GM18858 (cell line): ENCODE results near the gene ST8SIA6.
"Not testable (repeated sequence)": the region's sequence is repeated elsewhere in the genome, so short reads cannot be mapped to it uniquely, and the experiment has no call there.

Experiments
- ATAC-seq: cut with Tn5 transposase; IDR thresholded peaks from one replicate; pipeline ENCODE4 v1.9.1; 2021; ENCODE audit not compliant: unreplicated experiment

The ST8SIA6 gene

DNA sequence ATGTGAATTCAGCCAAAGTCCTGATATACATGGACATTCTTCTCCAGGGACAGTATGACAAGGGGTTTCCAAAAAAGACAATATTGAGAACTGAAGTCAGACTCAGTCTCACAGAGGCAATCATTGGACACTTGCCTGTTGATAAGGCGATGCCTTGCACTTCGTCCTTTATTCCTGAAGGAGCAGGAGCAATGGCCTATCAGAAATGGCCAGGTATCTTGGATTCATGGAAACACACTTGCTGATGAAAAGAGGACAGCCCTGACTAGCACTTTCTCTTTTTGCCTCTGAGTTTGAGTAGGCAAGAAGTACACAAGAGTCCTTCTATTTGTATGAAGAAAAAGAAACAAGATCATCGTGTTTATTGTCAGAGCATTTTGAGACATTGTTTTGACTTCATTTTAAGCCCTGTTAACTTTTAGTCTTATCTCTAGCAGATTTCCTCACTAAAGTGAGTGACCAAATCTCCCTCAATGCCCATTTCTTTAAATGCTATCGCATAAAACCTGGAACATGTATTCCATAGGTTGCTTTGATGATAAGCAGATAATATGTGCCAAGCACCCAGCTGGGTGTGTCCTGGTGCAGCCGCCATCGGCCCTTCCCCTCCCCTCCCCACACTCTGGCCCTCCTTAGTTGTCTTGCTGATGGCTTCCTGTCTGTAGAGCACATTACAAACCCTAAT is 26.6 kb downstream of the ST8SIA6 start:
- ATAC-seq = no peak

DNA sequence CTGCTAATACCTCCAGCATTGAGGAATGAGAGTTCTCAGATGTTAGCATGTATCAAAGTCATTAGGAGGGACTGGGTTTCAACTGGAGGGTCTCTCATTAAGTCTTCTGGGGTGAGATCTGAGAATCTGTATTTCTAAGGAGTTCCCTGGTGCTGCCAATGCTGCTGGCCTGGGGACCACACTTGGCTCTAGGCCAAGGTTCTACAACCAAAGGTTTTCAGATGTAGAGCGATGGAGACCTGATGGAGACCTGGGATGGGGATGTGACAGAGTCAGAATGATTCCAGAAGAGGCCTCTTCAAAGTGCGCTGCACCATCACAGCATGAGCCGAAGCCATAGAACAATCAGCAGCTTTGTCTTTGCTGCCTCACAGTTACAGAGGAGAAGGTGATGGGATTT is 27.2 kb downstream of the ST8SIA6 start:
- ATAC-seq = no peak

DNA sequence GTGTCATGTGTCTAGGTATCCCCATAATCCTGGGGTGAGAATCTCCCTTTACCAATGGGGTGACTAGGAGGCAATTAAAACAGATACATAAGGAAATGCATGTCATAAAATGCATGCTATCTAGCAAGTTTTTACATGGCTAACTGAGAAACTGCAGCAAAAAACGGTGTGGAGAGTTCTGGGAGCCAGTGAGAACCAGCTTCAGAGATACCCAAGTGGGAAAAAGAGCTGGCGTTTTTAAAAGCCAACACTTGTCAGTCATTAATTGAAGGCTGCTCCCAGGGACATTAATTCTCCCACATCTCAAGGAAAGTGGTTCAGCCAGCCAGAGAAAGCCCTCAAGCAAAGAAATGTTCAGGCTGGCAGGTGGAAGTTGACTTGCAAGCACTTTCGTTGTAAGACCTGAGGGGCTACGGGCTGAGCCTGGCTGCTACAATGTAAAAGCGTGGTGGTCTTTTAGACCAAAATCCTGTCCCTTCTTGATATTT is 28.1 kb downstream of the ST8SIA6 start:
- ATAC-seq = no peak

DNA sequence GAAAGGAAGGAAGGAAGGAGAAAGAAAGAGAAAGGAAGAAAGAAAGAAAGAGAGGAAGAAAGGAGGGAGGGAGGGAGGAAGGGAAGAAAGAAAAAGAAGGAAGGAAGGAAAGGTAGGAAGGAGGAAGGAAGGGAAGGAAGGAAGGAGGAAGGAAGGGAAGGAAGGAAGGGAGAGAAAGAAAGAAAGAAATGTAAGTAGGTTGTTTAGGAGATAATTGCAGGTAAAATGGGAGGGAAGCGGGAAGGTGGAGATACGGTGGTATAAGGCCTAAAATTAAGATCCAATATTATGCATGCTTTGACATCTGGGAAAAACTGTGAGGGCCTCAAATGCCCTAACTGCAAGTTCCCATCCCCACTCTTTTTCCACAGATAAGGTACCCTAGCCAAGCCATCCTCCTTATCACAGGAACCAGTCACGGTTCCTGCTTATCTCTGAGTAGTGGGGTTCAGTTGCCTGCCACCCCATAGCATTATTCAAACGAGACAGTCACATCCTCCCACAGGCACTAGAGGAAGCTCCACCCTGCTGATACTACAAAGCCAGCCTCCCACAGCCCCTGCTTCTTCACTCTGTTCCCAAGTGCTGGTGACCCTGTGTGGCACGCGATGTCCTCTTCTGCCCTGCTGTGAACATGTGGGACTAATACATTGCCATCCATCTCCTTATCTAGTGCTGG is 28.7 kb downstream of the ST8SIA6 start:
- no peak for ATAC-seq

DNA sequence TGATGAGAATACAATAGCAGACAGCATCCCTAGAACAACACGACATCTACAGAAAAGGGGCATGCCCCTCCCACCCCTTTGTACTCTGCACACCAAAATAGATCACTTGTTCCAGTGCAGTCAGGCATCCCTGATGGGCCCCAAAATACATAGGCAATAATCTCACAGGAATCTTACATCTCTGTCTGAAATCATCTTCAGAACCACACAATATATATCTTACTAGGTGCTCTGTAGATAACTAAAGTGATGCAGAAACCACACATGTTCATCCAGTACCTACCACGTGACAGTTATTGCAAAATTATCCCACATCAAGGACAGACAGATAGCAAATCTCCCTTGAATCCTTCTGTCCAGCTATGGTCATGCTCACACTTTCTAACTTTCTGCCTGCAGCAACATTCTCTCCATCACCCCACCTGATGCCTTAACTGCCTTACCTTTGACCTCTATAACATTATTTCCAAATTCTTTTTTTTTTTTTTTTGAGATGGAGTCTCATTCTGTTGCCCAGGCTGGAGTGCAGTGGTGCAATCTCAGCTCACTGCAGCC is 30.7 kb downstream of the ST8SIA6 start:
- no peak for ATAC-seq

DNA sequence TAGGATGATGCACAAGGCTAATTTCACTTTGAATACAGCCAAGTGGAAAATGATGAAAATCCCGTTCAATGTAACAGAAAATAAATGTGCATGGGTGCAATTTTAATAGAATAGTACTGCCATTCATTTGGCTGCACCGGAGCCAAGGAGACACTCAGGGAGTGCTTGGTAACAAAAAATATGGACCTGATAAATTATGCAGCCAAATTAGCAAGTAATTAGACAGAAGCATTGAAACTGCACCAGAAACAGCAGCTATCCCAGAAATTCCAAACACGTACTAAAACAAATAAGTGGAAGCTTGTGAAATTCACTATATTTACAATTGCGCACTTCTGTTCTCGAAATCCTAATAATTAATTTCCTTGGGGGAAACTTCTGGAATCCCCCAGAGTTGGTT is 31.5 kb downstream of the ST8SIA6 start:
- ATAC-seq = no peak

DNA sequence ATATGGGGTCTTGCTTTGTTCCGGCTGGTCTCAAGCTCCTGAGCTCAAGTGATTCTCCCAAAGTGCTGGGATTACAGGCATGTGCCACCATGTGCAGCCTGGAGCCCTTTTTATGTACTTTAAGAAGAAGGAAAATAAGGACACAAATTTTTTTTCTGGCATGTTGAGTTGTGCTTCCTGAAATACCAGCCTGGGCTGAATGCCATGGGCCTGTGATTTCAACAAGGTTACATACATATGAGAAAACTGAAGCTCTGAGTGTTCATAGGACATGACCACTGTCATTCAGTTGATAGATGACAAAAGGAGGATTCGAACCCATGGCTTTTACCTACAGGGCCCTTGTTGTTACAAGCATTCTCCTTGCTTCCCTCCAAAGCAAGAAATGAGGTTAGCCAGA is 36.1 kb downstream of the ST8SIA6 start:
- ATAC-seq = no peak

DNA sequence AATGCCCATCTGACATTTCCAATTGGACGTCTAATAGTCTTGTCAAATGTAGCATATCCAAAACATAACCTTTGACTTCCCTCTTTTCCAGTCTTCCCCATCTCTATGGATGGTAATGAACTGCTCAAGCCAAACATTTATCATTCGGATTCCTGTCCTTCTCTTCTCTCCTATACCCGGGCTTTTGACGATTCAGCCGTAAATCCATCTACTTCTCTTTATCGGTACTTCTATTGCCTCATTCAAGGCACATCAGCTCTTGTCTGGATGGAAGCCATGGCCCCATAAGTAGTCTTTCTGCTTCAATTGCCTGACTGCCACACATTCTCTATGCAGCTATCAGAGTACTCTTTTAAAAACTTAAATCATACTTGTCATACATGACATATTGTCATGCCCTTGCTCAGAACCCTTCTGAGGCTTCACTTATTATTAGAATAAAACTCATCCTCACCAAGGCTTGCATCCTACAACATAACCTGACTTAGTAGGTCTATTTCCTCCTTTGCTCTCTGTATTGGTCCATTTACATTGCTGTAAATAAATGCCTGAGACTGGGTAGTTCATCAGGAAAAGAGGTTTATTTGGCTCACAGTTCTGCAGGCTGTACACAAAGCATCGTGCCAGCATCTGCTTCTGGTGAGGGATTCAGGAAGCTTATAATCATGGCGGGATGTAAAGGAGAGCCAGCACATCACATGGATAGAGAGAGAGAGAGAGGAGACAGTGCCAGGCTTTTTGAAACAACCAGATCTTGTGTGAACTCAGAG is 37.8 kb downstream of the ST8SIA6 start:
- no peak for ATAC-seq

DNA sequence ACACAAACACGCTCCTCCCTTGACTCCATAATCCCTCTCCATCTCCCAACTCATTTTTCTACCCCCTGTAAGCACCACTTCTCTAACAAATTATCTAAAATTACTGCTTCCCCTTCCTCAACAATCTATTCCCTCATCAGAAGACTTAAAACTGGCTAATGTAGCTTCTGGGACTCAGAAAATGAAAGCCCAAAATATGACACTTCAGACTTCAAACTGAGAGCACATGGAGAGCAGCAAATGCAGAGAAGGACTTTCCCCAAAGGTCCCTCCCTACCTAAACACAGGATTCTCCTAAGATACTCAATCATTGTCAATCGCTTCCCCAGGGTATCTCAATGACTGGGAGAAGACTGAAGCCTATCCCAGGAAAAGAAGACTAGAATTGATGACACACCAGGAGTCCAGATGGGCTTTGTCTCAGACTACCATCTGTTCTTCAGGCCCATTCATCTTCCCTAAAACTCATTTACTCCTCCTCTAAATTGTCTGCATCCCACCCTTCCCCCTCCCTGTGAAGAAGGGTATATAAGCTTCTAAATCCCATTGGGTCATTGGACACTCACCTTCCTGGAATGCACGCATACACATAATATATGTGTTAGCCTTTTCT is 39.2 kb downstream of the ST8SIA6 start:
- no peak for ATAC-seq

DNA sequence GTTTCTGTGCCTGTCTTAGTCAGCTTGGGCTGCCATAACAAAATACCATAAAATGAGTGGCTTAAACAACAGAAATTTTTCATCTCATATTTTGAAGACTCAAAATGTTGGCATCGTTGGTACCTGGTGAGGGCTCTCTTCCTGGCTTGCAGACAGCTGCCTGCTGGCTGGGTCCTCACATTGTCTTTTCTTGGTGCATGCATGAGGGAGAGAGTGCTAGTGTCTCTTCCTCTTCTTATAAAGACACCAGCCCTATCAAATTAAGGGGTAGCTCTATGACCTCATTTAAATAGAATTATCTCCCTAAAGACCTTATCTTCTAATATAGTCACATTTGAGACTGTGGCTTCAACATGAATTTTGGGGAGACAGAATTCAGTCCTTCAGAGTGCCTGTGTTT is 39.9 kb downstream of the ST8SIA6 start:
- ATAC-seq = no peak

DNA sequence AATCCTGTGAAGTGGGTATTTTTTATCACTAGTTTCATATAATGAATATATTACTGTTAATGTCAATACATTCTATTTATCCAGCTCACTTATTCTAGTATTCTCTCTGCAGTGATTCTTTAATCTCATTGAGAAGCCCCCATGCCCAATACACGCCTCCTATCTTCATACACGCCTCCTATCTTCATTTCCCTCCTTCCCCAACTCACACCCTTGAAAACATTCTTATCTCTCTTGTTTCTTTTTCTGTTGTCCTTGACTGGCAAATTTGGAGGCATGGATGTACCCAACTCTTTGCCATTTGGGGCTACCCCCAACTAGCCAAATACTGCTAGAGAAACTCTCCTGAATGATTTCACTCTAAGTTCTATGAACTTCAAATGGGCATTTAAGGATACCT is 40.5 kb downstream of the ST8SIA6 start:
- no peak for ATAC-seq

DNA sequence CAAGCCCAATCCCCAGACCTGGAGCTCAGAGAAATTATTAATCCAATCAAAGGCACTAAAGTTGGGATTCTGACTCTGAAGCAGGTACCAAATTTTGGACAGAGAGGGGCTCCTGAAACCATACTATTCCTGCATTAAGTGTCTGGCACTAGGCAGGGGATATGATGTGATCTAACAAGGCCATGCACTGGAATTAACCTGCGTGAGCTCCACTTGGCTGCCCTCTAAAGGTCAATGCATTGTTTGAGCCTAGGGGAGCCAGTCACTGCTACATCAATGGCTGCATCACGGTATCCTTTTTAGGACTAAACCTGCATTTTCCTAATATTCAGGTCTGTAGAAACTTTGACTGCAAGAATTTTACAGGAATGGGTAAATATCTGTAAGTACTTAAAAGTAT is 42.1 kb downstream of the ST8SIA6 start:
- no peak for ATAC-seq

DNA sequence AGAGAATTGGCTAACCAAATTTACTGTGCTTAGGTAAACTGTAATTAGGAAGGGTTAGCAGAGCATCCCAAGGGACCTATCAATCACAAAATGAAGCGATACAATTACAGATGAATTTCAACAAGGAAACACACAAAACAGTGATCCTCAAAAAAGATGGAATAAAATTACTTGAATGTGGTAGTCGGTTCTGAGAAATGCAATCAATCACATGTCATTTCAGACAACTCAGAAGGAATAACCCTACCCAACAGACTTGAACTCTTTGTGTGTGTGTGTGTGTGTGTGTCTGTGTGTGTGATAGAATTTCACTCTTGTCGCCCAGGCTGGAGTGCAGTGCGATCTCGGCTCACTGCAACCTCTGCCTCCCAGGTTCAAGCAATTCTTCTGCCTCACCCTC is 43.5 kb downstream of the ST8SIA6 start:
- ATAC-seq = no peak

DNA sequence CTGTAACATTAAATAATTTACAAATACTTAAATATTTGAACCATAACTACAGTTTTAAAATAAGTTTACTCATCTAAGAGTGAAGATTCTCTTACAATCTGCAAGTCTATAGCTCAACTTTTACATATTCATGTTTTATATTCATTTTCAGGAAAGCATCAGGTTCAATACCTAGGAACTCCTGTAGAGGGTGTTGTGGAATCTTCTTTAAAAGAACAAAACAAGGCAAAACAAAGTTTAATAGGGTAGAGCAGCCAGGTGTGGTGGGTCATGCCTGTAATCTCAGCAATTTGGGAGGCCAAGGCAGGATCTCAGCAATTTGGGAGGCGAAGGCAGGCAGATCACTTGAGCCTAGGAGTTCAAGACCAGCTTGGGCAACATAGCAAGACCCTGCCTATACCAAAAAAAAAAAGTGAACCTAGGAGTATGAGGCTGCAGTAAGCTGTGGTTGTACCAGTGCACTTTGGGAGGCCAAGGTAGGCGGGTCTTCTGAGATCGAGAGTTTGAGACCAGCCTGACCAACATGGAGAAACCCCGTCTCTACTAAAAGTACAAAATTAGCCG is 45.1 kb downstream of the ST8SIA6 start:
- no peak for ATAC-seq

DNA sequence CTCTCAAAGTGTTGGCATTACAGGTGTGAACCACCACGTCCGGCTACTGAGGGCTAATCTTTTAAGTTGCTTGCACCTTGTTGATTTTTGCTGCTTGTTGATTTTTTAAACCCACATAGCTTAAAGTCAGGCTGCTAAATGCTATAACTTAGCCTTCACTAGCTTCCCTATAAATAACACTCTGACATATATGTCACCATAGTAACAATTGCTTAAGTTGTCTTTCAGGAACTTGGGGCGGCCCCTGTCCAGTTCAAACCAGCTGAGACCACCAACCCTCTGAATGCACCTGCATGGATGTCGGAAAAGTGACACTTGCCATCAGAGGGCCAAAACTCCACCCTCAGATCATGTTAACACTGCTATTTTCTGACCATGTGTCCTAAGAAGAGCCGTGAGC is 47.3 kb downstream of the ST8SIA6 start:
- ATAC-seq = no peak

DNA sequence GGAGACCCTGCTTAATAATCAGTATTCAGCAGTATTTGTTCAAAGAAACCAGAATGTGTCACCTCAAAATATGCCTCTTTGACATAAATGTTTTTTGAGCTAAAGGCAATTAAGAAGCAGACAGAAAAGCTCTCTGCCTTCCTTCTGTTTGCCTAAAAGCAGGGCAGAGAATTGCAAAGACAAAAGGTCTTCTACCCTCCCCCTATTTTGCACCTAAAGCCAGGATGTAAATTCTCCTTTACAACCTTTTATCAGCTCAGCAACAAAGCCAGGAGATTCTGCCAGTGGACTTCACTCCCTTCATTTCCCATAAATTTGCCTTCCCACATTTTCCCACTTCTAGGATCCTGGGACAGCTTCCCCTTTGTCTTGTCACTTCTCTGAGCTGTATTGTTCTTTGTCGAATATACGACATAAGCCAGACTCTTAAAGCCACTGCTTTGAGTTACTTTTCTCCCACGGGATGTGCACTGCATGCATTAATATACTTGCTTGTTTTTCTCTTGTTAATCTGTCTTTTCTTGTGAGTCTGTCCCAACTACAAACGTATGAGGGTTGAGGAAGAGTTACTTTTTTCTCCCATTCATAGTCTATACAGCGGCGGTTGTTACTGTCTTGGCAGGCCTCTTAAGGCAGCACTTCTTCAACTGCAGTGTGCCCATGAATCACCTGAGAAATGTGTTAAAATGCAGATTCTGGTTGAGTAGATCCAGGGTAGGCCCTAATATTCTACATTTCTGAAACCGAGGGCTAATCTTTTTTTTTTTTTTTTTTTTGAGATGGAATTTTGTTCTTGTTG is 48.2 kb downstream of the ST8SIA6 start:
- ATAC-seq = no peak

DNA sequence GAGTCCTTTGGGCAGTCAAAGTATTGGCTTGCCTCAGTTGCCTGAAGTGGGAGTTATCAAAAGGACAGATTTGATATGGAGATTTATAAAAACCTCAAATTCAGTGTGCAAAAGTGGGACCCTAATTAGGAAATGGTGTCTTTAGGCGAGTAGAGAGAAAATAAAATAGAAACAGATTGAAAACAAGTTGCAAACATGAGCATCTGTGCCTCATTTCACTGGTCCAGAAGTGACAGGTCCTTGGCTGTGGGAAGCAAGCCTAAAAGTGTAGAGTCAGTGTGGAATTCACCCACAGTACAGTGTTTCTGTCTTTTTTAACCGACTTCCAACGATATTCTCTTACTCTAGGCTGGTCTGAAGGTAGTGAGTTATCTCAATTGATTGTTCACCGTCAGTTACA is 51.2 kb downstream of the ST8SIA6 start:
- no peak for ATAC-seq

DNA sequence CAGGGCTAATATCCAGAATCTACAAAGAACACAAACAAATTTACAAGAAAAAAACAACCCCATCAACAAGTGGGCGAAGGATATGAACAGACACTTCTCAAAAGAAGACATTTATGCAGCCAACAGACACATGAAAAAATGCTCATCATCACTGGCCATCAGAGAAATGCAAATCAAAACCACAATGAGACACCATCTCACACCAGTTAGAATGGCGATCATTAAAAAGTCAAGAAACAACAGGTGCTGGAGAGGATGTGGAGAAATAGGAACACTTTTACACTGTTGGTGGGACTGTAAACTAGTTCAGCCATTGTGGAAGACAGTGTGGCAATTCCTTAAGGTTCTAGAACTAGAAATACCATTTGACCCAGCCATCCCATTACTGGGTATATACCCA is 52.4 kb downstream of the ST8SIA6 start:
- ATAC-seq = not testable (repeated sequence)

DNA sequence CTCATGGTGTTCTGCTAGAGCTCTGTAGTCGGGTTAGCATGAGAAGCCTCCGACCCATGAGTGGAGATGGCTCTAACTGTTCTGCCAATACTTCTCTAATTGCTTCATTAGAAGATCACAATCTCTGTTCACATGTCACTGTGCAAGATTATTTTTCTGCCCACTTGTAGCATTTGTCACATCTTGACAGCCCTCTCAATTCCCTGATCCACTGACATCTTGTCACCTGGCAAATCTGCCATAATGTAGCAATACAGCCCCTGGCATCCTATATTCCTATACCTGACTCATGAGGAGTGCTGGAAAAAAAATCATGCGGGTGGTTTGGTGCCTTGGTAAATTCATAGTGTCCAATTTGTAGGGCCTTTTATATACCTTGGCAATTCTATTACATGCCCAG is 58.4 kb downstream of the ST8SIA6 start:
- ATAC-seq = no peak

DNA sequence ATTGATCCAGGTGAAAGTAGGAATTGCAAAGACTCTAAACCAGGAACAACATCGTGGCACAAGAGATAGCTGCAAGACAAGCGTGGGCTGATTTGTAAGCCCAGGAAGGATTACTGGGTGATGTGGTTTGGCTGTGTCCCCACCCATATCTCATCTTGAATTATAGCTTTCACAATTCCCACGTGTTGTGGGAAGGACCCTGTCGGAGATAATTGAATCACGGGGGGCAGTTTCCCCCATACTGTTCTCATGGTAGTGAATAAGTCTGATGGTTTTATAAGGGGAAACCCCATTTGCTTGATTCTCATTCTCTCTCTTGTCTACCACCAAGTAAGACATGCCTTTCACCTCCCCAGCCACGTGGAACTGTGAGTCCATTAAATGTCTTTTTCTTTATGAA is 59.5 kb downstream of the ST8SIA6 start:
- ATAC-seq = no peak
